ENCODE data around the gene PLEKHG3.
"Not testable (repeated sequence)": the region's sequence is repeated elsewhere in the genome, so short reads cannot be mapped to it uniquely, and the experiment has no call there.

The PLEKHG3 gene

GRCh38 chr14:64686282-64686615, 18.0 kb upstream of the PLEKHG3 start:
- H3K4me3 ChIP-seq (ENCODE audit: low read depth, low read length) = no peak overlapping the region
- TF ChIP-seq CTCF (IDR thresholded peaks at IDR 0.05; ENCODE audit: borderline replicate concordance, insufficient read depth, low read depth, low read length) = no peak

GRCh38 chr14:64688031-64688430, 16.2 kb upstream of the PLEKHG3 start:
- H3K4me3 ChIP-seq (ENCODE audit: low read depth, low read length) = no peak overlapping the region
- no peak for TF ChIP-seq CTCF (IDR thresholded peaks at IDR 0.05; ENCODE audit: borderline replicate concordance, insufficient read depth, low read depth, low read length)

- H3K4me3 ChIP-seq (ENCODE audit: low read depth, low read length) = no peak overlapping the region
- no peak for TF ChIP-seq CTCF (IDR thresholded peaks at IDR 0.05; ENCODE audit: borderline replicate concordance, insufficient read depth, low read depth, low read length)
These were observed 15.4 kb upstream of the PLEKHG3 start for GRCh38 chr14:64688811-64689281.

GRCh38 chr14:64689289-64689688, 14.9 kb upstream of the PLEKHG3 start:
- no peak for TF ChIP-seq CTCF (IDR thresholded peaks at IDR 0.05; ENCODE audit: borderline replicate concordance, insufficient read depth, low read depth, low read length)
- no peak overlapping the region for H3K4me3 ChIP-seq (ENCODE audit: low read depth, low read length)

- not testable (repeated sequence) for H3K4me3 ChIP-seq (ENCODE audit: low read depth, low read length)
These were observed 13.6 kb upstream of the PLEKHG3 start for GRCh38 chr14:64690607-64691006.

GRCh38 chr14:64691376-64691775, 12.8 kb upstream of the PLEKHG3 start:
- TF ChIP-seq CTCF (IDR thresholded peaks at IDR 0.05; ENCODE audit: borderline replicate concordance, insufficient read depth, low read depth, low read length) = no peak
- no peak overlapping the region for H3K4me3 ChIP-seq (ENCODE audit: low read depth, low read length)

- no peak for TF ChIP-seq CTCF (IDR thresholded peaks at IDR 0.05; ENCODE audit: borderline replicate concordance, insufficient read depth, low read depth, low read length)
- H3K4me3 ChIP-seq (ENCODE audit: low read depth, low read length) = no peak overlapping the region
These were observed 11.8 kb upstream of the PLEKHG3 start for GRCh38 chr14:64692189-64692985.

All from GM12875 (cell line).